GM21619 (cell line): ENCODE measurements around the gene HIGD2A.

Experiments
- ATAC-seq: cut with Tn5 transposase; IDR thresholded peaks from one replicate; pipeline ENCODE4 v1.9.1; 2021; ENCODE audit not compliant: unreplicated experiment

The HIGD2A gene

GRCh38 chr5:176415240-176415951 is 26.8 kb downstream of the HIGD2A start:
- ATAC-seq, result no peak

DNA sequence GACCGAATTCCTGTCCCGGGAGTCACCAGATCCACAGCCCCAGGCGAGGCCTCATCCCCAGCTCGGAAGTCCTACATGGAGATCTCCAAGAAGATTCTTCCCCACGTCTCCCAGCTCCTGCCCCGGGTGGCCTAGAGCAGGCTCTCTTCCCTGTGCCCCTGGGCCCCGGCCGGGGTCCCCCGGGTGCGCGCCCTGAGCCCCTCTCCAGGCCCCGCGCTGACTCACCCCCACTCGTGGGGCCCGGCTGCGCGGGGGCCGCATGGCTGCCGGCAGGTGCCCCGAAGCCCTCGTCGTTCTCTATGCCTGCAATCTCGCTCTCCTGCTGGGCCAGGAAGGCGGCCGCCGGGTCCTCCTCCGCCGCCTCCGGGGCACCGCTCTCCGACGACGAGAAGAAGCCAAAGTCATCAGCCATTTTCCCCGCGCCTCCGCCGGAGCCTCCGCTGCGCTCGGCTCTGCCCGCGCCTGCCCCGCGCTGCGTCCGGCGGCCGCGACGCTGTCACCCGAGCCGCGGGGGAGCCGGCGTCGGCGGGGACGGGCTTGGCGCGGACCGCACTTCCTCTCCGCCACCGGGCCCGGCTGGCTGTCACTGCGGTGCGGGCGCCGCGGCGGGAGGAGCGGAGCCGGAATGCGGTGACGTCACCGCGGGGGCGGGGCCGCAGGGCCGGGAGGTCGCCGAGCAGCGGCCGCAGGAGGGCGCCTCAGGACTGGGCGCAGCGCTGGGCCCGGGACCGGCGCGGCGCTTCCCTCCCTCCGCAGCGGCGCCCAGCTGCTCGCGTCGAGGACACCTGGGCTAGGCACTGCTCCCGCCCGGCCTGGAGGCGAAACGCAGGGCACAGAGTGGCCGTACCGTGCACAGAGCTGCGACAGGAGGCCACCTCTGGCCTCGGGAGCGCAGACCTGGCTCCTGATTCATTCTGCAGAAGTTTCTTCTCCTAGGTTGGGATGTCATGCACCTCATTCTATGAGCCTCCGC is 27.7 kb downstream of the HIGD2A start, which contains the start of gene CLTB:
Gene CLTB (minus strand): TSS at position 588 of the 973 bp plus-strand sequence. CDS start 176 bp downstream, at position 412.
- peak; percentile 93 for ATAC-seq

- ATAC-seq, result no peak
Observed at GRCh38 chr5:176416965-176417364, 28.4 kb downstream of the HIGD2A start.

DNA sequence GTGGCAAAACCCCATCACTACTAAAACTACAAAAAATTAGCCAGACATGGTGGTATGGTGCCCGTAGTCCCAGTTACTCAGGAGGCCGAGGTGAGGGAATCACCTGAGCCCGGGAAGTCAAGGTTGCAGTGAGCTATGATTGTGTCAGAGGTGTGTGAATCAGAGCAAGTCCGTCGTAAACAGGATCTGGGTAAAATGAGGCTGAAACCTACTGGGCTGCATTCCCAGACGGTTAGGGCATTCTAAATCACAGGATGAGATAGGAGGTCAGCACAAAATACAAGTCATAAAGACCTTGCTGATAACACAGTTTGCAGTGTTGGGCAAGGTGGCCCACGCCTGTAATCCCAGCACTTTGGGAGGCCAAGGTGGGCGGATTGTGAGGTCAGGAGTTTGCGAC is 29.7 kb downstream of the HIGD2A start:
- no peak for ATAC-seq

- no peak for ATAC-seq
Observed at GRCh38 chr5:176420086-176420485, 31.5 kb downstream of the HIGD2A start.

- no peak for ATAC-seq
Observed at GRCh38 chr5:176420972-176421544, 32.5 kb downstream of the HIGD2A start.

GRCh38 chr5:176424181-176424580 is 35.6 kb downstream of the HIGD2A start:
- ATAC-seq, result no peak

DNA sequence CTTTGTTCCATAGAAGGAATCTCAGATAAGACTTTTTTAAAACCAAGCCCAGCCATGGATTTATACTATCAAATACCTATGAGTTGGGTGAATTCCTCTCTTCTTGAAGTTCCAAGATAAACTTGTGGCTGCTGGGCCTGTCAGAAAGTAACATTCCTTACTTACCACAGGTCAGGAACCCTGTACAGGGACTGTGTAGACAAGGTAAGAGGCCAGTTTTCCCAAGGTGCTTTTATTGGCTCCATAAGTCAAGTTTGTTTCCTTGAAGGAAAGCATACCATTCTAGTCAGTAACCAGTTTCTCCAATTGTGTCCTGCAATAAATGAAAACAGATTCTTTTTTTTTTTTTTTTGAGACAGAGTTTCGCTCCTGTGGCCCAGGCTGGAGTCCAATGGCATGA is 36.6 kb downstream of the HIGD2A start:
- ATAC-seq, result no peak

- ATAC-seq, result no peak
Observed at GRCh38 chr5:176425791-176426190, 37.2 kb downstream of the HIGD2A start.

DNA sequence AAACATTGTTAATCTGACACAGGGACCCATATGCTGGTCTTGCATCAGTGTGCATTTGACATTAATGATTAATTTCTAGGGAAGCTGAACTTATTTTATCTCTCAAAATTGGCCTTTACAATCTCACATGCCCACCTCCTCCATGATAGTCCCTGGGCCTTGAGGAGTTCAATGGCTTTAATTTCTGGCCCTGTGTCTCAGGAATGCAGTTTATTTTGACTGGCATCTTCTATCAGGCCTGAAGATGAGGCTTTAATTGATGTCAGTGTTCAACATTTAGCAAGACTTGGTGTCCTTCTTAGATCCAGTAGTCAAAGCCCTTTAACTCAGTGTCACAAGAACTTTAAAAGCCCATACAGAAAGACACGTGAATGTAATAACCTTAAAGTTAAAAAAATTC is 38.3 kb downstream of the HIGD2A start:
- no peak for ATAC-seq

GRCh38 chr5:176427971-176428370 is 39.4 kb downstream of the HIGD2A start:
- ATAC-seq, result no peak

DNA sequence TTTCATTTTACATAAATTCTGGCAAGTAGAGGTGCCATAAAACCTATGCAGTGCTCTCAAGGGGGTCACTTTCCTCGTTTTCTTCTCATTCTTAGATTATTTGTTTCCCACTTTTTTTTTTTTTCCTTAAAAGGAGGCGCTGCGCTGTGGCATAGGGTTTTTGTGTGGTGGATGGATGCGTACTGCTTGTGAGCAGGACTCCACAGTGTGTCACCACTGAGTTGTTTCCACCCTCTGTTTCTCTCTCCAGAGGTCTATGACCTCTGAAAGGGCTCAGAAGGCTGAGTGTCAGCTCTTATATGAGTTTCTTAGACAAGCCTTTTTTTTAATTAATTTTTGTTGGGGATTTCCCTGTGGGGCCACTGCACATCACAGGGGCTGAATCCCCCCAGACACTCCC is 41.4 kb downstream of the HIGD2A start:
- ATAC-seq, result no peak

DNA sequence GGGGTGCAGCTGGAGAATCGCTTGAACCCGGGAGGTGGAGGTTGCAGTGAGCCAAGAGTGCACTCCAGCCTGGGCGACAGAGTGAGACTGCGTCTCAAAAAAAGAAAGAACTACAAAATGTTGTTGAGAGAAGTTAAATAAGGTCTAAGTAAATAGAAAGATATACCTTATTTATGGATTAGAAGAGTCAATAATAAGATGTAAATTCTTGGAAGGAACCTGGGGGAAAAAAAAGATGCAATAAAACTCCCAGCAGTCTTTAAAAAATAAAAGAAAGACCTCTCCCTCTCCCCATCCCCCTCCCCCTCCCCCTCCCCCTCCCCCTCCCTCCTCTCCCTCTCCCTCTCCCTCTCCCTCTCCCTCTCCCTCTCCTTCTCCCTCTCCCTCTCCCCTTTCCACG is 44.2 kb downstream of the HIGD2A start:
- ATAC-seq, result no peak

DNA sequence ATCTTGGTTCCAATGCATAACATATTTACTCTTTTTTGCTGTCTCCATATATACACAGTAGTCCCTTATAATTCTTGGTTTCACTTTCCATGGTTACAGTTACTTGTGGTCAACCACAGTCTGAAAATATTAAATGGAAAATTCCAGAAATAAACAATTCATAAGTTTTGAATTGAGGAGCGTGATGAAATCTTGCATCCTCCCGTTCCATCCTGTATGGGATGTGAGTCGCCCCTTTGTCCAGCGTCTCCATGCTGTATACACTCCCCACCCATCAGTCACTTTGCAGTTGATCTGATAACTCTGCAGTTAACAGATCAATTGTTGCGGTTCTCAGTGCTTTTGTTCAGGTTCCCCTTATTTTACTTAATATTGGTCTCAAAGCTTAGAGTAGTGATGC is 48.1 kb downstream of the HIGD2A start:
- no peak for ATAC-seq

DNA sequence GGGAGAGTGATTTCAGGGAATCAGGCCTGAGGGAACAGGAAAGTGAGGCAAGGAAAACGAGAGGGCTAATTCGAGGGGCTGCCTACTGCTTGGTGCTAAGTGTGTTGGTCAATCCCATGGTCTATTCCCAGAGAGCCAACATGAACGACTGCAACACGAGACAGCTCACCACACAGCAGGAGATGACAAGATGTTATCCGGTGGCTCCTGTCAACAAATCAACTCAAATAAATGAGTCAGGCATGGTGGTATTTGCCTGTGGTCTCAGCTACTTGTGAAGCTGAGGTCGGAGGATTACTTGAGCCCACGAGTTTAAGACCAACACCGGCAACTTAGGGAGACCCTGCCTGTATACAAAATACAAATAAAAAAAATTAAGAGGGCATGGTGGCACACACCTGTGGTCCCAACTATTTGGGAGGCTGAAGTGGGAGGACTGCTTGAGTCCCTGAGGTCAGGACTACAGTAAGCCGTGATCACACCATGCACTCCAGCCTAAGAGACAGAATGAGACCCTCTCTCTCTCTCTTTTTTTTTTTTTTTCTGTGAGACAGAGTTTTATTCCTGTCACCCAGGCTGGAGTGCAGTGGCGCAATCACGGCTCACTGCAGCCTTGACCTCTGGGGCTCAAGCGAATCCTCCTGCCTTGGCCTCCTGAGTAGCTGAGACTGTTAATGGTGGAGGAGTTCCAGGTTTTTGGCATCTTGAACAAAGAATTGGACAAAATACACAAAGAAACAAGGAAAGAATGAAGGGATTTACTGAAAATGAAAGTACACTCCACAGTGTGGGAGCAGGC is 50.6 kb downstream of the HIGD2A start:
- ATAC-seq, result no peak
